ENCODE results near the gene PXMP2.

Gene PXMP2

GRCh38 chr12:132719141-132719953, 32.0 kb downstream of the PXMP2 start:
- no peak for DNase-seq (ENCODE audit: low spot score)
- in situ Hi-C loops (cut with MboI; ENCODE audit: low sequenced_read_pairs, unreplicated experiment): no loop called here
- TF ChIP-seq CTCF (IDR thresholded peaks at IDR 0.05; ENCODE audit: borderline replicate concordance, control extremely low read depth, extremely low read depth, insufficient read depth, missing control alignments): no peak

- in situ Hi-C loops (cut with MboI; ENCODE audit: low sequenced_read_pairs, unreplicated experiment): no loop called here
Measured at GRCh38 chr12:132719954-132720324, 32.6 kb downstream of the PXMP2 start.

GRCh38 chr12:132720606-132721345, 33.4 kb downstream of the PXMP2 start:
- no peak for TF ChIP-seq CTCF (IDR thresholded peaks at IDR 0.05; ENCODE audit: borderline replicate concordance, control extremely low read depth, extremely low read depth, insufficient read depth, missing control alignments)
- no peak for DNase-seq (ENCODE audit: low spot score)
- in situ Hi-C loops (cut with MboI; ENCODE audit: low sequenced_read_pairs, unreplicated experiment): no loop called here

More at GRCh38 chr12:132719954-132720324, 32.6 kb downstream of the PXMP2 start:
- no peak for DNase-seq (ENCODE audit: low spot score)
- TF ChIP-seq CTCF (IDR thresholded peaks at IDR 0.05; ENCODE audit: borderline replicate concordance, control extremely low read depth, extremely low read depth, insufficient read depth, missing control alignments): no peak

GRCh38 chr12:132723015-132723763, 35.8 kb downstream of the PXMP2 start:
- in situ Hi-C loops (cut with MboI; ENCODE audit: low sequenced_read_pairs, unreplicated experiment): no loop called here
- no peak for TF ChIP-seq CTCF (IDR thresholded peaks at IDR 0.05; ENCODE audit: borderline replicate concordance, control extremely low read depth, extremely low read depth, insufficient read depth, missing control alignments)
- DNase-seq (ENCODE audit: low spot score): no peak

GRCh38 chr12:132723764-132724140, 36.4 kb downstream of the PXMP2 start:
- in situ Hi-C loops (cut with MboI; ENCODE audit: low sequenced_read_pairs, unreplicated experiment): no loop called here
- DNase-seq (ENCODE audit: low spot score): no peak
- no peak for TF ChIP-seq CTCF (IDR thresholded peaks at IDR 0.05; ENCODE audit: borderline replicate concordance, control extremely low read depth, extremely low read depth, insufficient read depth, missing control alignments)

GRCh38 chr12:132724506-132725241, 37.3 kb downstream of the PXMP2 start:
- no peak for DNase-seq (ENCODE audit: low spot score)
- in situ Hi-C loops (cut with MboI; ENCODE audit: low sequenced_read_pairs, unreplicated experiment): no loop called here
- TF ChIP-seq CTCF (IDR thresholded peaks at IDR 0.05; ENCODE audit: borderline replicate concordance, control extremely low read depth, extremely low read depth, insufficient read depth, missing control alignments): no peak
